H1 (cell line): ENCODE results near the gene PCDHGB3. TPM values are rescaled to one million over a fixed set of nuclear protein-coding genes. Genes with fewer than 3 reads are reported as not detected.
A peak's percentile ranks its signal among the peaks of the same experiment; 100 is the strongest.

Source experiments
- CTCF ChIA-PET: fragments of 300-600 bp; sonication (Branson Sonifier 250); formaldehyde crosslinking; loops from one replicate; lab custom pipeline; 2021; ENCODE audit not compliant: partially characterized antibody; lab: Charles Lee
- POLR2A ChIA-PET: fragments of 300-600 bp; sonication (Branson Sonifier 250); formaldehyde crosslinking; loops from one replicate; lab custom pipeline; 2021; ENCODE audit warnings: inconsistent platforms; ENCODE audit not compliant: partially characterized antibody; lab: Charles Lee
- DNase-seq, 2 experiments: peaks; one replicate each; pipeline versions ENCODE4 v3.0.0 to v3.0.0-alpha.2; 2010 to 2022; ENCODE audit warnings: low spot score in 2 of 2, low read depth in 1 of 2, mixed read lengths in 1 of 2
- FAIRE-seq: peaks from 2 replicates; lab custom pipeline; 2011; peaks lifted over from hg19 to GRCh38; lab: Jason Lieb, UNC
- H2AFZ ChIP-seq: 2 replicates; pipeline ENCODE4 v1.8.1; 2012; ENCODE audit warnings: low read length, inconsistent platforms
- H2AK5ac ChIP-seq: 2 replicates; pipeline ENCODE4 v1.6.1; 2013; ENCODE audit warnings: low read depth, low read length
- H2BK120ac ChIP-seq: replicated peaks from 2 replicates; pipeline ENCODE3; 2013; ENCODE audit warnings: low read depth, low read length, inconsistent platforms
- H2BK12ac ChIP-seq: 2 replicates; pipeline ENCODE4 v1.6.1; 2013; ENCODE audit warnings: low read depth, low read length
- H2BK15ac ChIP-seq: 2 replicates; pipeline ENCODE4 v1.6.1; 2013; ENCODE audit warnings: low read length
- H2BK20ac ChIP-seq: 2 replicates; pipeline ENCODE4 v1.6.1; 2013; ENCODE audit warnings: low read length
- H2BK5ac ChIP-seq: 2 replicates; pipeline ENCODE4 v1.6.1; 2013; ENCODE audit warnings: low read depth, low read length
- H3K14ac ChIP-seq: 2 replicates; pipeline ENCODE4 v1.6.1; 2013; ENCODE audit warnings: inconsistent platforms; ENCODE audit not compliant: insufficient read length
- H3K18ac ChIP-seq: 2 replicates; pipeline ENCODE4 v1.6.1; 2013; ENCODE audit warnings: low read length; ENCODE audit errors: extremely low read depth
- H3K23ac ChIP-seq: 2 replicates; pipeline ENCODE4 v1.6.1; 2013; ENCODE audit warnings: inconsistent platforms; ENCODE audit not compliant: insufficient read length
- H3K23me2 ChIP-seq: 2 replicates; pipeline ENCODE4 v1.6.1; 2013; ENCODE audit warnings: low read depth, low read length
- H3K27ac ChIP-seq: 2 replicates; pipeline ENCODE4 v1.6.1; 2011; ENCODE audit warnings: low read depth, low read length, inconsistent platforms
- H3K27me3 ChIP-seq, 4 experiments: replicated peaks in 1 of 4; 1 replicate in 1 of 4; 2 replicates in 3 of 4; pipeline versions ENCODE4 v1.6.1 to v1.8.1; 2011 to 2013; ENCODE audit warnings: low read length in 3 of 4, mild to moderate bottlenecking in 3 of 4, inconsistent platforms in 2 of 4, mixed read lengths in 2 of 4, moderate library complexity in 1 of 4; ENCODE audit not compliant: control insufficient read depth in 3 of 4, insufficient read depth in 3 of 4; ENCODE audit errors: extremely low read depth in 1 of 4
- H3K36me3 ChIP-seq, 4 experiments: 2 replicates each; pipeline versions ENCODE4 v1.6.1 to v1.8.1; 2011 to 2013; ENCODE audit warnings: mild to moderate bottlenecking in 4 of 4, low read length in 3 of 4, moderate library complexity in 2 of 4, control low read depth in 1 of 4, inconsistent platforms in 1 of 4; ENCODE audit not compliant: insufficient read depth in 4 of 4, control insufficient read depth in 2 of 4
- H3K4ac ChIP-seq: replicated peaks from 2 replicates; pipeline ENCODE3; 2013; ENCODE audit warnings: low read length, low read depth, mixed read lengths, inconsistent platforms; ENCODE audit not compliant: insufficient read length
- H3K4me1 ChIP-seq, 4 experiments: replicated peaks in 1 of 4; 1 replicate in 1 of 4; 2 replicates in 3 of 4; pipeline versions ENCODE4 v1.6.1 to v1.8.1; 2011 to 2013; ENCODE audit warnings: low read length in 3 of 4, inconsistent platforms in 2 of 4, mixed read lengths in 1 of 4; ENCODE audit not compliant: insufficient read depth in 4 of 4, control insufficient read depth in 3 of 4
- H3K4me2 ChIP-seq, 2 experiments: 2 replicates each; pipeline versions ENCODE4 v1.6.1 to v1.8.1; 2011 to 2013; ENCODE audit warnings: low read depth in 2 of 2, low read length in 2 of 2, control low read depth in 1 of 2, inconsistent platforms in 1 of 2, mild to moderate bottlenecking in 1 of 2; ENCODE audit not compliant: insufficient read depth in 1 of 2
- H3K4me3 ChIP-seq, 4 experiments: fragments of 200-600, 300-600 bp in 1 of 4; sonication (generic), shearing (Covaris generic), sonication (Bioruptor Twin) in 1 of 4; 2 replicates each; pipeline versions ENCODE4 v1.5.1 to v1.8.1; 2011 to 2016; ENCODE audit warnings: low read length in 4 of 4, low read depth in 3 of 4, control low read depth in 2 of 4, inconsistent platforms in 2 of 4, mild to moderate bottlenecking in 2 of 4, mixed read lengths in 1 of 4, moderate library complexity in 1 of 4; ENCODE audit not compliant: insufficient read depth in 2 of 4; ENCODE audit errors: extremely low read depth in 1 of 4
- H3K56ac ChIP-seq: replicated peaks from 2 replicates; pipeline ENCODE3; 2013; ENCODE audit warnings: low read depth, mild to moderate bottlenecking, mixed read lengths, low read length, inconsistent platforms; ENCODE audit not compliant: insufficient read length
- H3K79me1 ChIP-seq: 2 replicates; pipeline ENCODE4 v1.6.1; 2013; ENCODE audit warnings: low read depth, low read length, control low read depth
- H3K79me2 ChIP-seq, 2 experiments: 2 replicates each; pipeline versions ENCODE4 v1.6.1 to v1.8.1; 2012 to 2013; ENCODE audit warnings: low read length in 2 of 2, mild to moderate bottlenecking in 2 of 2, inconsistent platforms in 1 of 2; ENCODE audit not compliant: insufficient read depth in 2 of 2, control insufficient read depth in 1 of 2
- H3K9ac ChIP-seq, 4 experiments: replicated peaks in 1 of 4; 1 replicate in 1 of 4; 2 replicates in 3 of 4; pipeline versions ENCODE4 v1.6.1 to v1.8.1; 2011 to 2013; ENCODE audit warnings: low read depth in 3 of 4, low read length in 3 of 4, control low read depth in 2 of 4, mild to moderate bottlenecking in 2 of 4, moderate library complexity in 2 of 4, inconsistent platforms in 1 of 4; ENCODE audit errors: extremely low read depth in 1 of 4
- H3K9me3 ChIP-seq, 2 experiments: 2 replicates each; pipeline versions ENCODE4 v1.6.1 to v1.8.1; 2012 to 2013; ENCODE audit warnings: mild to moderate bottlenecking in 2 of 2, moderate library complexity in 2 of 2, control low read depth in 1 of 2, inconsistent platforms in 1 of 2, low read depth in 1 of 2, low read length in 1 of 2, mixed read lengths in 1 of 2; ENCODE audit not compliant: insufficient read depth in 2 of 2
- H4K20me1 ChIP-seq, 2 experiments: replicated peaks in 1 of 2; 2 replicates each; pipeline versions ENCODE3 to v1.8.1; 2011 to 2013; ENCODE audit warnings: inconsistent platforms in 2 of 2, low read length in 2 of 2, mild to moderate bottlenecking in 1 of 2; ENCODE audit not compliant: insufficient read depth in 2 of 2, control insufficient read depth in 1 of 2
- H4K5ac ChIP-seq: 2 replicates; pipeline ENCODE4 v1.6.1; 2013; ENCODE audit warnings: low read length, low read depth, mixed read lengths, inconsistent platforms; ENCODE audit not compliant: insufficient read length
- H4K8ac ChIP-seq: 2 replicates; pipeline ENCODE4 v1.8.0; 2013; ENCODE audit warnings: mild to moderate bottlenecking, moderate library complexity, low read length, inconsistent platforms; ENCODE audit not compliant: insufficient read depth; ENCODE audit errors: extremely low read depth
- H4K91ac ChIP-seq: replicated peaks from 2 replicates; pipeline ENCODE3; 2013; ENCODE audit warnings: low read length, mixed read lengths, inconsistent platforms; ENCODE audit not compliant: insufficient read length
- ATF2 ChIP-seq: IDR thresholded peaks from 2 replicates; pipeline ENCODE4 v1.6.1; 2012; ENCODE audit warnings: low read length, inconsistent platforms
- CBX5 ChIP-seq: fragments of 300-800, 300-1000 bp; sonication (generic); IDR thresholded peaks from 2 replicates; pipeline ENCODE4 v1.7.1; 2016; ENCODE audit warnings: antibody characterized with exemption, low read length, low read depth
- CTBP2 ChIP-seq: IDR thresholded peaks from 2 replicates; pipeline ENCODE4 v1.7.0; 2011; ENCODE audit warnings: borderline replicate concordance, mild to moderate bottlenecking, moderate library complexity, mixed read lengths, low read length; ENCODE audit not compliant: insufficient read depth, insufficient read length
- CTCF ChIP-seq, 3 experiments: IDR thresholded peaks; 1 replicate in 2 of 3; 2 replicates in 1 of 3; pipeline versions ENCODE4 v1.5.1 to v1.6.1; 2011; ENCODE audit warnings: low read length in 3 of 3, mild to moderate bottlenecking in 3 of 3, inconsistent platforms in 2 of 3, low read depth in 1 of 3, moderate library complexity in 1 of 3; ENCODE audit not compliant: insufficient read depth in 1 of 3; ENCODE audit errors: control extremely low read depth in 1 of 3
- SAP30 ChIP-seq: fragments of 300-600 bp; sonication (generic); IDR thresholded peaks from 2 replicates; pipeline ENCODE4 v1.7.1; 2012; ENCODE audit warnings: low read length, moderate library complexity, mild to moderate bottlenecking, inconsistent platforms; ENCODE audit not compliant: insufficient read depth, insufficient replicate concordance
- SP2 ChIP-seq: IDR thresholded peaks from 2 replicates; pipeline ENCODE4 v1.6.1; 2012; ENCODE audit warnings: mild to moderate bottlenecking, low read length, inconsistent platforms
- SUZ12 ChIP-seq: fragments of 200-600 bp; sonication (generic); IDR thresholded peaks from 2 replicates; pipeline ENCODE4 v1.6.1; 2012; ENCODE audit warnings: mild to moderate bottlenecking, inconsistent platforms, low read length, moderate library complexity, mixed read lengths
- TAF1 ChIP-seq: IDR thresholded peaks from 2 replicates; pipeline ENCODE4 v1.6.1; 2011; ENCODE audit warnings: mild to moderate bottlenecking, low read depth, low read length
- WGBS, 2 experiments: shearing (Covaris generic) in 1 of 2; methylation state at CpG; one replicate each; pipeline versions ENCODE4 v1.1.6 to v1.1.7; 2013 to 2015; ENCODE audit warnings: low lambda C conversion rate in 2 of 2, mixed read lengths in 2 of 2, inconsistent platforms in 1 of 2, low coverage in 1 of 2, missing lambda C conversion rate in 1 of 2; ENCODE audit not compliant: insufficient replicate concordance in 2 of 2, insufficient coverage in 1 of 2, insufficient read length in 1 of 2; ENCODE audit errors: extremely low coverage in 1 of 2, missing lambda C conversion rate in 1 of 2; 5-methylcytosine and 5-hydroxymethylcytosine counted together
- polyA plus RNA-seq, 7 experiments: library from polyadenylated mRNA; depleted of rRNA in 3 of 7; stranded (reverse) in 5 of 7; unstranded in 2 of 7; fragments of >200 nt in 5 of 7; fragments of 200-250 nt in 2 of 7; gene quantifications; 1 replicate in 5 of 7; 2 replicates in 1 of 7; 4 replicates in 1 of 7; pipeline versions ENCODE4 v1.2.1 to v1.2.3, GENCODE V29; 2011 to 2013; ENCODE audit warnings: missing spikeins in 2 of 7, mixed read lengths in 2 of 7
- total RNA-seq: library from RNA; stranded (reverse); fragmentation: NEBNext Ultra II Directional; extraction: Animal tissue kit (Norgen Biotek cat#: 25700); gene quantifications from 2 replicates; pipeline ENCODE4 v1.2.1, GENCODE V29; 2021

Gene PCDHGB3
- total and polyA plus RNA-seq, 2 of the 8 experiments (the other 6 are each of a cell fraction or from before 2014, with no cell fraction given), result 1.6 to 1.9 TPM

GRCh38 chr5:141421489-141421855 is 51.4 kb downstream of the PCDHGB3 start:
- Histone ChIP-seq H3K18ac (no peak overlapping the region), H3K56ac (no peak overlapping the region), H4K20me1 (no peaks in the 10 kb centered on the region), H3K79me1 (no peaks in the 10 kb centered on the region), H3K27me3 (peaks cover 0 to 12% (median 6%) of the 10 kb centered on the region in 4 experiments; a peak in 4 of 7 replicates), H3K4me3 (peak overlapping the region; percentile 15 to 52 (median 32); a peak in 6 of 8 replicates), H3K79me2 (no peaks in the 10 kb centered on the region; a peak in 1 of 4 replicates), H2BK15ac (no peak overlapping the region), H2BK12ac (no peak overlapping the region), H3K23ac (no peak overlapping the region), H3K23me2 (no peaks in the 10 kb centered on the region), H2AFZ (no peak overlapping the region), H3K4me1 (no peaks in the 10 kb centered on the region; a peak in 1 of 7 replicates), H4K5ac (no peak overlapping the region), H3K9me3 (peaks cover 38 to 44% of the 10 kb centered on the region in 2 experiments), H2AK5ac (no peak overlapping the region), H4K91ac (no peak overlapping the region), H3K4me2 (peak overlapping the region in 1 of 2 experiments; percentile 48; a peak in 2 of 4 replicates), H3K4ac (no peak overlapping the region), H2BK5ac (no peak overlapping the region), H4K8ac (no peak overlapping the region), H2BK120ac (no peak overlapping the region), H3K36me3 (peaks cover 0 to 30% (median 3%) of the 10 kb centered on the region in 4 experiments; a peak in 3 of 8 replicates), H3K14ac (no peak overlapping the region), H3K9ac (no peak overlapping the region), H3K27ac (no peak overlapping the region), H2BK20ac (no peak overlapping the region)
- CTCF ChIA-PET, result interaction anchor here (0.6 to 23.3 kb wide), 47 partner anchors 9 to 229 kb away, joined by 3 to 1236 read pairs (median 5); partner anchors contain the start of genes PCDHB10, PCDHB11, PCDHB14 and PCDHB15
- DNase-seq, result no peak
- POLR2A ChIA-PET, result interaction anchor here (1.2 to 2.6 kb wide), 7 partner anchors 13 to 143 kb away, joined by 3 to 14 read pairs (median 7); no protein-coding TSS in a partner anchor
- WGBS, 2 experiments, result 84% methylated on average over 13 of the region's 13 CpGs; no CpG with 5 or more reads in 1 of the 2 experiments
- FAIRE-seq, result no peak
- TF ChIP-seq ATF2 (no peak), SP2 (no peak), SAP30 (no peak), SUZ12 (no peak), TAF1 (no peak), CBX5 (no peak), CTCF (IDR thresholded peaks at IDR 0.05; ENCODE audit: control extremely low read depth in 1 of 3, insufficient read depth in 1 of 3, low read depth in 1 of 3, low read length in 3 of 3) (no peak), CTBP2 (no peak)
